SK-N-SH (cell line): ENCODE results near the gene DLX4. TPM values are rescaled to one million over a fixed set of nuclear protein-coding genes. Genes with fewer than 3 reads are reported as not detected.

Source experiments
- CTCF ChIA-PET: fragments of 300-600, 350-600 bp; formaldehyde crosslinking; extraction: SDS; loops from one replicate; lab custom pipeline; 2021; lab: Yijun Ruan, JAX
- POLR2A ChIA-PET: fragments of 350-600 bp; sonication (Branson Sonifier 250); formaldehyde crosslinking; extraction: SDS; loops from one replicate; lab custom pipeline; 2020; ENCODE audit warnings: antibody characterized with exemption, inconsistent platforms; lab: Yijun Ruan, JAX
- DNase-seq: peaks from one replicate; pipeline ENCODE4 v3.0.0; 2012
- H2AFZ ChIP-seq: fragments of 200-600 bp; sonication (generic); 2 replicates; pipeline ENCODE4 v1.8.1; 2016; ENCODE audit warnings: antibody characterized with exemption, mild to moderate bottlenecking, low read depth
- H3F3A ChIP-seq: fragments of 200-600 bp; sonication (generic); replicated peaks from 2 replicates; pipeline ENCODE3; 2016; ENCODE audit warnings: antibody characterized with exemption, mild to moderate bottlenecking; ENCODE audit not compliant: insufficient read depth
- H3K27ac ChIP-seq, 2 experiments: fragments of 200-500 bp in 1 of 2; fragments of 200-600 bp in 1 of 2; sonication (Bioruptor generic) in 1 of 2; sonication (generic), shearing (Covaris generic) in 1 of 2; 2 replicates each; pipeline versions ENCODE4 v1.5.1 to v1.6.1; 2014 to 2016; ENCODE audit warnings: low read depth in 2 of 2, inconsistent platforms in 1 of 2, low read length in 1 of 2, mild to moderate bottlenecking in 1 of 2, mixed read lengths in 1 of 2
- H3K27me3 ChIP-seq: fragments of 200-600 bp; sonication (generic), shearing (Covaris generic); 2 replicates; pipeline ENCODE4 v1.6.1; 2016; ENCODE audit warnings: mixed run types; ENCODE audit not compliant: insufficient read depth
- H3K36me3 ChIP-seq, 2 experiments: fragments of 200-500 bp in 1 of 2; fragments of 200-600 bp in 1 of 2; sonication (Bioruptor generic) in 1 of 2; sonication (generic) in 1 of 2; replicated peaks in 1 of 2; 2 replicates each; pipeline versions ENCODE3 to v1.5.1; 2014 to 2016; ENCODE audit warnings: low read length in 1 of 2, mild to moderate bottlenecking in 1 of 2; ENCODE audit not compliant: insufficient read depth in 2 of 2, control insufficient read depth in 1 of 2
- H3K4me1 ChIP-seq, 2 experiments: fragments of 200-500 bp in 1 of 2; fragments of 200-600 bp in 1 of 2; sonication (Bioruptor generic) in 1 of 2; sonication (generic), shearing (Covaris generic) in 1 of 2; 2 replicates each; pipeline versions ENCODE4 v1.5.1 to v1.6.1; 2014 to 2016; ENCODE audit warnings: low read depth in 1 of 2, low read length in 1 of 2, mixed run types in 1 of 2; ENCODE audit not compliant: insufficient read depth in 2 of 2, control insufficient read depth in 1 of 2
- H3K4me2 ChIP-seq: fragments of 200-600 bp; sonication (generic), shearing (Covaris generic); 2 replicates; pipeline ENCODE4 v1.6.1; 2017; ENCODE audit warnings: mixed run types
- H3K4me3 ChIP-seq, 2 experiments: fragments of 200-500 bp in 1 of 2; fragments of 200-600 bp in 1 of 2; sonication (Bioruptor generic) in 1 of 2; sonication (generic), shearing (Covaris generic) in 1 of 2; 2 replicates each; pipeline versions ENCODE4 v1.5.1 to v1.8.1; 2014 to 2016; ENCODE audit warnings: low read depth in 2 of 2, inconsistent platforms in 1 of 2, low read length in 1 of 2, mild to moderate bottlenecking in 1 of 2, mixed read lengths in 1 of 2, moderate library complexity in 1 of 2
- H3K79me2 ChIP-seq: fragments of 200-600 bp; sonication (generic); 2 replicates; pipeline ENCODE4 v1.8.1; 2017; ENCODE audit warnings: mild to moderate bottlenecking; ENCODE audit not compliant: insufficient read depth
- H3K9ac ChIP-seq: fragments of 200-600 bp; sonication (generic); 2 replicates; pipeline ENCODE4 v1.6.1; 2017; ENCODE audit warnings: mixed run types
- H3K9me2 ChIP-seq: fragments of 200-600 bp; sonication (generic); 2 replicates; pipeline ENCODE4 v1.6.1; 2017; ENCODE audit warnings: mixed run types
- H3K9me3 ChIP-seq: fragments of 200-600 bp; sonication (generic); 2 replicates; pipeline ENCODE4 v1.6.1; 2017; ENCODE audit warnings: mixed run types, mild to moderate bottlenecking, moderate library complexity
- H4K20me1 ChIP-seq: fragments of 200-600 bp; sonication (generic); 2 replicates; pipeline ENCODE4 v1.6.1; 2017; ENCODE audit warnings: mild to moderate bottlenecking, mixed run types; ENCODE audit not compliant: insufficient read depth
- FOSL2 ChIP-seq: IDR thresholded peaks from 2 replicates; pipeline ENCODE4 v1.4.0; 2012; ENCODE audit warnings: low read depth, mild to moderate bottlenecking, moderate library complexity, borderline replicate concordance
- GATA2 ChIP-seq: sonication (generic); formaldehyde crosslinking; IDR thresholded peaks from 2 replicates; pipeline ENCODE4 v1.5.0; 2020; ENCODE audit warnings: mild to moderate bottlenecking, missing genetic modification reagents
- MAX ChIP-seq: IDR thresholded peaks from 2 replicates; pipeline ENCODE4 v1.4.0; 2012; ENCODE audit warnings: low read depth
- MXI1 ChIP-seq: IDR thresholded peaks from 2 replicates; pipeline ENCODE4 v1.6.1; 2012; ENCODE audit warnings: mild to moderate bottlenecking, low read depth, low read length, improper control_type of control experiment
- NFIC ChIP-seq: IDR thresholded peaks from 2 replicates; pipeline ENCODE4 v1.4.0; 2012; ENCODE audit warnings: borderline replicate concordance
- POLR2AphosphoS5 ChIP-seq: IDR thresholded peaks from 2 replicates; pipeline ENCODE4 v1.6.1; 2012; ENCODE audit warnings: low read depth, low read length
- RCOR1 ChIP-seq: fragments of 150-350 bp; IDR thresholded peaks from 2 replicates; pipeline ENCODE4 v1.6.1; 2017; ENCODE audit warnings: antibody characterized with exemption, low read length
- REST ChIP-seq: IDR thresholded peaks from 2 replicates; pipeline ENCODE4 v1.6.1; 2012; ENCODE audit warnings: mild to moderate bottlenecking, low read depth, low read length, moderate library complexity
- RFX5 ChIP-seq: IDR thresholded peaks from 2 replicates; pipeline ENCODE4 v1.6.1; 2012; ENCODE audit warnings: mild to moderate bottlenecking, improper control_type of control experiment, low read length
- RXRA ChIP-seq: IDR thresholded peaks from 2 replicates; pipeline ENCODE4 v1.4.0; 2012; ENCODE audit warnings: low read depth, mild to moderate bottlenecking, borderline replicate concordance
- TAF1 ChIP-seq: IDR thresholded peaks from 2 replicates; pipeline ENCODE4 v1.6.1; 2012; ENCODE audit warnings: low read depth, mild to moderate bottlenecking, low read length, moderate library complexity, borderline replicate concordance
- TCF12 ChIP-seq: IDR thresholded peaks from 2 replicates; pipeline ENCODE4 v1.4.0; 2012
- TEAD4 ChIP-seq: IDR thresholded peaks from 2 replicates; pipeline ENCODE4 v1.4.0; 2012; ENCODE audit warnings: mild to moderate bottlenecking, borderline replicate concordance; ENCODE audit not compliant: insufficient read depth
- USF1 ChIP-seq: IDR thresholded peaks from 2 replicates; pipeline ENCODE4 v1.4.0; 2012; ENCODE audit warnings: low read depth, borderline replicate concordance
- USF2 ChIP-seq: fragments of 150-350 bp; IDR thresholded peaks from 2 replicates; pipeline ENCODE4 v1.6.1; 2017; ENCODE audit warnings: antibody characterized with exemption, low read length, low read depth, borderline replicate concordance
- YY1 ChIP-seq: IDR thresholded peaks from 2 replicates; pipeline ENCODE4 v1.4.0; 2012; ENCODE audit warnings: low read depth, mild to moderate bottlenecking
- ZBTB33 ChIP-seq: IDR thresholded peaks from 2 replicates; pipeline ENCODE4 v1.4.0; 2012; ENCODE audit warnings: low read depth, borderline replicate concordance
- WGBS: methylation state at CpG from one replicate; pipeline ENCODE4 v1.1.6; 2017; ENCODE audit warnings: low lambda C conversion rate; 5-methylcytosine and 5-hydroxymethylcytosine counted together
- polyA plus RNA-seq, 3 experiments: library from polyadenylated mRNA; depleted of rRNA; stranded (reverse); fragments of >200 nt; gene quantifications; 2 replicates each; pipeline ENCODE4 v1.2.3, GENCODE V29; 2012

Gene DLX4
- polyA plus RNA-seq, 1 of the 3 experiments (the other 2 are of a cell fraction), result 0.10 TPM

- Histone ChIP-seq H3K4me1 (no peaks in the 10 kb centered on the region; a peak in 1 of 4 replicates), H4K20me1 (no peaks in the 10 kb centered on the region), H3K27ac (no peak overlapping the region), H3K4me2 (no peak overlapping the region), H3F3A (peaks cover 7% of the 10 kb centered on the region), H2AFZ (no peak overlapping the region), H3K79me2 (no peaks in the 10 kb centered on the region), H3K27me3 (peaks cover 74% of the 10 kb centered on the region), H3K9me2 (no peaks in the 10 kb centered on the region)
- CTCF ChIA-PET, result interaction anchor here (1.1 to 55.0 kb wide), 4 partner anchors 9 to 123 kb away, joined by 3 to 1665 read pairs (median 1225); partner anchors contain the start of genes DLX3, DLX4 and TAC4
- WGBS, result 21% methylated on average over 3 of the region's 3 CpGs
- TF ChIP-seq POLR2AphosphoS5 (no peak), REST (no peak), TEAD4 (no peak), RXRA (no peak)
- TF ChIP-seq, all 33 proteins: peak for 0
- DNase-seq, result peak; percentile 22
- no peaks in the 10 kb centered on the region for H3K36me3 ChIP-seq
- POLR2A ChIA-PET, result no interaction called here
- no peak overlapping the region for H3K9ac ChIP-seq
- no peaks in the 10 kb centered on the region for H3K9me3 ChIP-seq
- H3K4me3 ChIP-seq, result no peak overlapping the region
Observed at GRCh38 chr17:49984283-49984682, 15.3 kb downstream of the DLX4 start.

DNA sequence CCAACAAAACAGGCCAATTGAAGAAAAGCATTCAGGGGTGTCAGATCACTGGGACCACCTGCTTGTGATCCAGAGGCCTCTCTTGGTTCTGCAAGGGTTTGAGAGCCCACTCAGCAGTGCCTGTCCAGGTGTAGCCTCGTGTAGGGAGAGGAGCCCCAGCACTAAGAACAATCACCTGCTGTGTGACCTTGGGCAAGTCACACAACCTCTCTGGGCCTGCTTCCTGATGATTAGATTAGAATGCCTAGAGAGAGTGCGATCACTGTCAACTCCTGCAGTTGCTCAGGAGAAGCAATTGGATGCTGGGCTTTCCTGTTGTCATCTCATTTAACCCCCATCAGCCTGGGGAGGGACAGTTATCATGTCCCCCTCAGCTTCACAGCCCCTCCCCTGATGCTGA is 15.8 kb downstream of the DLX4 start:
- CTCF ChIA-PET, result interaction anchor here (1.1 to 55.0 kb wide), 4 partner anchors 8 to 123 kb away, joined by 3 to 1665 read pairs (median 1225); partner anchors contain the start of genes DLX3, DLX4 and TAC4
- POLR2A ChIA-PET, result no interaction called here
- WGBS, result 5% methylated on average over 2 of the region's 2 CpGs
- Histone ChIP-seq H3K9me3 (no peaks in the 10 kb centered on the region), H3K79me2 (no peaks in the 10 kb centered on the region), H3K36me3 (no peaks in the 10 kb centered on the region), H3K4me1 (no peaks in the 10 kb centered on the region; a peak in 1 of 4 replicates), H3K27me3 (peaks cover 74% of the 10 kb centered on the region), H3K27ac (no peak overlapping the region), H3K4me3 (no peak overlapping the region), H2AFZ (no peak overlapping the region), H3K9ac (no peak overlapping the region), H3K4me2 (no peak overlapping the region), H3K9me2 (no peaks in the 10 kb centered on the region), H4K20me1 (no peaks in the 10 kb centered on the region), H3F3A (peaks cover 7% of the 10 kb centered on the region)
- DNase-seq, result no peak
- no peak for TF ChIP-seq MXI1
- TF ChIP-seq TCF12, result no peak
- no peak for TF ChIP-seq ZBTB33
- TF ChIP-seq USF1, result no peak
- no peak for TF ChIP-seq RXRA
- TF ChIP-seq RFX5, result no peak
- no peak for TF ChIP-seq NFIC
- no peak for TF ChIP-seq TAF1
- TF ChIP-seq USF2, result no peak
- no peak for TF ChIP-seq GATA2
- TF ChIP-seq YY1, result no peak
- TF ChIP-seq MAX, result no peak
- TF ChIP-seq RCOR1, result no peak
- no peak for TF ChIP-seq FOSL2
